Muscle layer of duodenum (tissue), 2 donors: Measurements from ENCODE around the gene CCDC172.

ENCODE experiments used
- H3K27ac ChIP-seq: one replicate; pipeline ENCODE4 v1.7.0; 2013; ENCODE audit warnings: mild to moderate bottlenecking, low read length
- H3K27me3 ChIP-seq: one replicate; pipeline ENCODE4 v1.7.0; 2013; ENCODE audit warnings: low read depth, mild to moderate bottlenecking, control low read depth, low read length
- H3K36me3 ChIP-seq, 2 donors: one replicate each; pipeline ENCODE4 v1.7.0; 2013; ENCODE audit warnings: low read length in 2 of 2, control low read depth in 1 of 2, mild to moderate bottlenecking in 1 of 2; ENCODE audit not compliant: insufficient read depth in 2 of 2, control insufficient read depth in 1 of 2
- H3K4me1 ChIP-seq, 2 donors: one replicate each; pipeline ENCODE4 v1.7.0; 2013; ENCODE audit warnings: low read length in 2 of 2, mild to moderate bottlenecking in 2 of 2, control low read depth in 1 of 2, moderate library complexity in 1 of 2; ENCODE audit not compliant: insufficient read depth in 2 of 2, control insufficient read depth in 1 of 2
- H3K4me3 ChIP-seq, 2 donors: one replicate each; pipeline ENCODE4 v1.7.0; 2013; ENCODE audit warnings: low read length in 2 of 2, low read depth in 1 of 2, mild to moderate bottlenecking in 1 of 2
- H3K9me3 ChIP-seq, 2 donors: one replicate each; pipeline ENCODE4 v1.7.0; 2013; ENCODE audit warnings: low read length in 2 of 2, control low read depth in 1 of 2, mild to moderate bottlenecking in 1 of 2; ENCODE audit not compliant: control insufficient read depth in 1 of 2
- donor health status: healthy.

CCDC172 gene

GRCh38 chr10:116324227-116324950 is at the start of gene CCDC172:
CCDC172 (plus strand) TSS chr10:116324448; CDS start chr10:116325012, 564 bp downstream.
- Histone ChIP-seq H3K27me3 (no peaks in the 10 kb centered on the region), H3K4me1 (no peaks in the 10 kb centered on the region), H3K9me3 (no peaks in the 10 kb centered on the region), H3K4me3 (no peak within 1 kb of the TSS), H3K36me3 (no peaks in the 10 kb centered on the region), H3K27ac (no peak within 1 kb of the TSS)

- H3K36me3 ChIP-seq, result no peaks in the 10 kb centered on the region
- no peak overlapping the region for H3K4me3 ChIP-seq
- peaks cover 0 to 13% of the 10 kb centered on the region in 2 donors for H3K4me1 ChIP-seq
- no peak overlapping the region for H3K27ac ChIP-seq
- H3K27me3 ChIP-seq, result peaks cover 10% of the 10 kb centered on the region
- H3K9me3 ChIP-seq, result no peaks in the 10 kb centered on the region
Measured at GRCh38 chr10:116276981-116277380, 47.3 kb upstream of the CCDC172 start.

GRCh38 chr10:116278846-116279245 is 45.4 kb upstream of the CCDC172 start:
- Histone ChIP-seq H3K27ac (no peak overlapping the region), H3K27me3 (no peaks in the 10 kb centered on the region), H3K9me3 (no peaks in the 10 kb centered on the region), H3K4me1 (peaks cover 0 to 3% of the 10 kb centered on the region in 2 donors), H3K4me3 (no peak overlapping the region), H3K36me3 (no peaks in the 10 kb centered on the region)

GRCh38 chr10:116281775-116282174 is 42.5 kb upstream of the CCDC172 start:
- no peak overlapping the region for H3K27ac ChIP-seq
- no peaks in the 10 kb centered on the region for H3K36me3 ChIP-seq
- H3K9me3 ChIP-seq, result no peaks in the 10 kb centered on the region
- H3K4me1 ChIP-seq, result peaks cover 0 to 3% of the 10 kb centered on the region in 2 donors
- H3K27me3 ChIP-seq, result no peaks in the 10 kb centered on the region
- no peak overlapping the region for H3K4me3 ChIP-seq

GRCh38 chr10:116286626-116287200 is 37.5 kb upstream of the CCDC172 start:
- H3K27me3 ChIP-seq, result no peaks in the 10 kb centered on the region
- no peaks in the 10 kb centered on the region for H3K9me3 ChIP-seq
- H3K27ac ChIP-seq, result no peak overlapping the region
- H3K36me3 ChIP-seq, result no peaks in the 10 kb centered on the region
- no peak overlapping the region for H3K4me3 ChIP-seq
- no peaks in the 10 kb centered on the region for H3K4me1 ChIP-seq

GRCh38 chr10:116287906-116288501 is 36.2 kb upstream of the CCDC172 start:
- no peaks in the 10 kb centered on the region for H3K36me3 ChIP-seq
- H3K4me3 ChIP-seq, result no peak overlapping the region
- no peak overlapping the region for H3K27ac ChIP-seq
- H3K9me3 ChIP-seq, result no peaks in the 10 kb centered on the region
- H3K4me1 ChIP-seq, result no peaks in the 10 kb centered on the region
- H3K27me3 ChIP-seq, result no peaks in the 10 kb centered on the region

- Histone ChIP-seq H3K4me1 (no peaks in the 10 kb centered on the region), H3K36me3 (no peaks in the 10 kb centered on the region)
Measured at GRCh38 chr10:116289652-116290051, 34.6 kb upstream of the CCDC172 start.

GRCh38 chr10:116292493-116292892 is 31.8 kb upstream of the CCDC172 start:
- Histone ChIP-seq H3K27ac (no peak overlapping the region), H3K27me3 (no peaks in the 10 kb centered on the region), H3K4me3 (no peak overlapping the region)

More at GRCh38 chr10:116289652-116290051, 34.6 kb upstream of the CCDC172 start:
- no peaks in the 10 kb centered on the region for H3K27me3 ChIP-seq
- no peak overlapping the region for H3K27ac ChIP-seq
- H3K4me3 ChIP-seq, result no peak overlapping the region
- H3K9me3 ChIP-seq, result no peaks in the 10 kb centered on the region

GRCh38 chr10:116296291-116296721 is 27.9 kb upstream of the CCDC172 start:
- no peak overlapping the region for H3K27ac ChIP-seq
- no peaks in the 10 kb centered on the region for H3K36me3 ChIP-seq
- H3K4me3 ChIP-seq, result no peak overlapping the region
- no peaks in the 10 kb centered on the region for H3K27me3 ChIP-seq
- H3K9me3 ChIP-seq, result no peaks in the 10 kb centered on the region
- H3K4me1 ChIP-seq, result no peaks in the 10 kb centered on the region

More at GRCh38 chr10:116292493-116292892, 31.8 kb upstream of the CCDC172 start:
- Histone ChIP-seq H3K9me3 (no peaks in the 10 kb centered on the region), H3K36me3 (no peaks in the 10 kb centered on the region), H3K4me1 (no peaks in the 10 kb centered on the region)

- no peaks in the 10 kb centered on the region for H3K4me1 ChIP-seq
- no peak overlapping the region for H3K4me3 ChIP-seq
- H3K27me3 ChIP-seq, result no peaks in the 10 kb centered on the region
- H3K27ac ChIP-seq, result no peak overlapping the region
- H3K9me3 ChIP-seq, result no peaks in the 10 kb centered on the region
- H3K36me3 ChIP-seq, result no peaks in the 10 kb centered on the region
Measured at GRCh38 chr10:116298586-116298985, 25.7 kb upstream of the CCDC172 start.

GRCh38 chr10:116300542-116300941 is 23.7 kb upstream of the CCDC172 start:
- Histone ChIP-seq H3K27ac (no peak overlapping the region), H3K36me3 (no peaks in the 10 kb centered on the region), H3K4me1 (no peaks in the 10 kb centered on the region), H3K9me3 (no peaks in the 10 kb centered on the region), H3K4me3 (no peak overlapping the region), H3K27me3 (no peaks in the 10 kb centered on the region)
